CD4-positive, alpha-beta T cell treated with Interleukin-1 beta for 1 hour (primary cell): ENCODE results near the gene PLEKHA4.
"Not testable (repeated sequence)": the region's sequence is repeated elsewhere in the genome, so short reads cannot be mapped to it uniquely, and the experiment has no call there.

Experiments
- DNase-seq, 2 donors: peaks; one replicate each; pipeline ENCODE4 v3.0.0-alpha.2; 2020 to 2022

The PLEKHA4 gene

DNA sequence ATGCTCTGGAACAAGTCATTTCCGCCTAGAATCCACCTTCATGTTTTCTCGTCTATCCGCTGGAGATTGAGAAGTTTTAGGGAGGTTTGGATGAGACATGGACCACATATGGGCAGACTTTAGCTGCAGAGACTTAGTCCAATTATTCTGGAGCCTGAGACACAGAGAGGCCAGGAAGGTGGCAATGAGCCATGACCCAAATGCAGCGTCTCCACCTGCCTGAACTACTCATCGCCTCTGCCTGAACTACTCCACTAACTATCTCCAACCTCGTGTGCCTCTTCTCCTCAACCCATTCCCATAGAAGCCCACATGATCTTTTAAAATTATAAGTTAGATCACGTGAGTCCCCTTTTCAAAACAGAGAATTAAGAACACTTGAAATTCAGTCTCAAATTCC is 5.6 kb downstream of the PLEKHA4 start:
- no peak for DNase-seq

DNA sequence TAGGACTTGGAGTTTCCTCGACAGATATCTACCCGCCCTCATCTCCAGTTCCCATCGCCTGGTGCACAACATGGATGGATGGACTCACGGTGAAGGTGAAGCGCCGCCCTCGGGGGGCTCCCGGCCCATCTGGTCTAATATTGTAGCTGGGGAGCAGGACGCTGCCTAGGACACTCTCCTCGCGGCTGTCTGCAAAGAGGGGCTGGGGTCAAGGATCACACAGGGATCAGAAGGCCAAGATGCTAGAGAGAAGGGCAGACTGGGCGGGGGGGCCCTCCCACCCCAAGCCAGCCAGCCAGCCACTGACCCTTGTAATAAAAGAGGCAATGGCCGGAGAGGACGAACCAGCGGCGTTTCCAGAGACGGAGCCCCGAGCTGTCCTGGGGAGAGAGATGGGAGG is 7.1 kb downstream of the PLEKHA4 start:
- DNase-seq: no peak

DNA sequence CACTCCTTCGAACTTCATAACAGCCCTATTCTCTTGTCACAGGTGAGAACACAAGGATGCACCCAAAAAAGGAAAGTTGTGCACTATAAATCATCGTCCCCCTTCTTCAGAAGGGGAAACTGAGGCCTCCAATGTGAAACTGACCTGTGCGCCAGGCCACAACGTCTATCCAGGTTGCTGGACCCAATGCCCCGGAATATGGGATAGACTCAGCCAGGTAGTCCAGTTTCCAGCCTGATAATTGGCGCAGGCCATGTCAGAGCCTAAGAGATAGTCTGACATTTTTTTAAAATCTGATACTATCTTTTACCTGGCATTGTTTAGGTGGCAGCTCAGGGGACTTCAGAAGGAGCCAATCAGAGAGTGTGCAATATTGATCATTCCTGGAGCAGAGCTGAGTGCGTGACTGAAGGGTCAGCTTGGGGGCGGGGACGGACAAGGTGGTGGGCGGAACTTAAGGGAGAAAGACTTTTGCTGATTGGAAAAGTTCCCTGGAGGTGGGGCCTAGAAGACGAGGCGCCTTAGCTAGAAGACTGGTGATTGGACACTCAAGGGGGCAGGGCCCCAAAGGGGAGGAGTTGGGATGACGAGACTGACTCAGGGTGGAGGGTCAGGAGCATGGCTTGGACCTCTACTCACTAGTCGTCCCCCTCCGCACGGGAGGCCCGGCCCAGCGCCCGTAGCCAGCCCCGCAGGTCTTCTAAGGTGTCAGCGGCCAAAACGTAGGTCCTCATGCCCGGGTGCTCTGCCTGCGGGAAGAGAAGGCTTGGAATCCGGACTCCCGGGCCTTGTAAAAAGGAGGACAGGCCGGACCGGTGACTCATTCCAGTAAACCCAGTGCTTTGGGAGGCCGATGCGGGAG is 8.5 kb downstream of the PLEKHA4 start:
- peak; percentile 13 to 58 for DNase-seq

DNA sequence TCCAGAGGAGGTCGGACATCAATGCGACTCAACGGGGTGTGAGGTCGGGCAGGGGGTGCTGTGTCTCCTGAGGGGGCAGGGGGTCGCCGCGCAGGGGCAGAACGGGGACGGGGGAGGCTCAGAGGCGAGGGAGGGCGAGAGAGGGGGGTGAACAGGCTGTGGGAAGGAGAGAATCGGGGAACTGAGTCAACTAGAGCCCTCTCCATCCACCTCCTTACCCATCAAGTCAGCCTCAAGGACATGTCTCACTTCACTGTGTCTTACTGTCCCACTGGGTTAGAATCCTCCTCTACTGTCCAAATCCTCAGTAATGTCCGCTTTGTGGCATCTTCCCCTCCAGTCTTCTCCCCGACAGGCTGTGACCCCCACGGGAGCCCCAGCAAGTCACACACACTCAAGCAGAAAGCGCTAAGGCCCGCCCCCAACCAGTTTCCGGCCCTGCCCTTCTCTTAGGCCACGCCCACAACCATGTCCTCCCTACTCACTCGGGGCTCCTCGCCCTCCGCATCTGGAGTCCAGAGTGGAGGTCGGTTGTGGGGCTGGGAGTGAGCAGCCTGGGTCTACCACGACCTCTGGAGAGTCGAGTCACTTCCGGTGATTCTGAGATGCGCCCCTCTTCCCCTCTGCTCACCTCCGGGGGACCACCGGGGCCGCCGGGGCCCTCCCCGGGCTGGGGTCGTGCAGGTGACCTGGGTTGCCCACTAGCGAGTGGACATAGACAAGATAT is 9.3 kb downstream of the PLEKHA4 start:
- DNase-seq: peak; percentile 88

DNA sequence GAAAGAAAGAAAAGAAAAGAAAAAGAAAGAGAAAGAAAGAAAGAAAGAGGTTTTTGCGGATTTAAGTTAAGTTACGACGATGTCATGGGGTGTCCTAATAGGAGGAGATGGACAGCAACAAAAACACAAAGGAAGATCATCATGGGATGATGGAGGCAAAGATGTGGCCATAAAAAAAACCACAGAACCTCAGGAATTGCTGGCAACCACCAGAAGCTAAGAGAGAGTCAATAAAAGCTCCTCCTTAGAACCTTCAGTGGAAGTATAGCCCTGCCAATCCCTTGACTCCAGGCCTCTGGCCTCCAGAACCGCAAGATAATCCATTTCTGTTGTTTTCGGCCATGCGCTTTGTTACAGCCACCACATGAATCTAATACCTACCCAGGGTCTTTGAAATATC is 11.5 kb downstream of the PLEKHA4 start:
- DNase-seq: no peak

DNA sequence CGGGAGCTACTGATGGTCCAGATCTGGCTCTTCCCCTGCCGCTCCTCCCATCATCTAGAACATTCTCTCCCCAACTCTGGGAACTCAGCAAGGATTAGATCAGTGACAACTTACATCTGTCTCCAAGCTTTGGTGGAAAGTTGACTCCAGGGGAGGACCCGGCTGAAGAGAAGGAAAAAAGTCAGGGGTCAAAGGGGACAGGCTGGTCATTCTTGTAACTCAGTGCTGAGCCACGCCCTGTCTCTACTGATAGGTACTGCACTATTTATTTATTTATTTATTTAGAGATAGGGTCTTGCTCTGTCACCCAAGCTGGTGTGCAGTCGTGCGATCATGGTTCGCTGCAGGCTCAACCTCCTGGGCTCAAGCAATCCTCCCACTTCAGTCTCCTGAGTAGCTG is 14.3 kb downstream of the PLEKHA4 start:
- no peak for DNase-seq

DNA sequence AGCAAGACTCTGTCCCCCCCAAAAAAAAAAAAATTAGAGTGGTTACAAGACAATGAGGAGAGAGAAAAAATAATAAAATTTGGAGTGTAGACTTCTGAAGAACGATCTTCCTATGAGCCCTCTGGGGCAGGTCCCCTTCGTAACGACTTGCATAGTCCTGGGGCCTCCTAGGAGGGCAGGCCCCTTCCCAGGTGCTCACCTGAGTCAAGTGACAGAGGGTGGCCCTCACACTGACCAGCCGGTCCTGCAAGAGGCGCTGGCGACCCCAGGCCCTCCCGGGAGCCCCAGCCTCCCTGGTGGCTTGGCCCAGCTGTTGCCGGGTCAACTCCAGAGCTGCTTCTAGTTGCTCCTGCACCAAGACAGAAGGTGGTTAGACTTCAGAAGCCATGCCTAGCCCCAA is 14.9 kb downstream of the PLEKHA4 start:
- DNase-seq: no peak

DNA sequence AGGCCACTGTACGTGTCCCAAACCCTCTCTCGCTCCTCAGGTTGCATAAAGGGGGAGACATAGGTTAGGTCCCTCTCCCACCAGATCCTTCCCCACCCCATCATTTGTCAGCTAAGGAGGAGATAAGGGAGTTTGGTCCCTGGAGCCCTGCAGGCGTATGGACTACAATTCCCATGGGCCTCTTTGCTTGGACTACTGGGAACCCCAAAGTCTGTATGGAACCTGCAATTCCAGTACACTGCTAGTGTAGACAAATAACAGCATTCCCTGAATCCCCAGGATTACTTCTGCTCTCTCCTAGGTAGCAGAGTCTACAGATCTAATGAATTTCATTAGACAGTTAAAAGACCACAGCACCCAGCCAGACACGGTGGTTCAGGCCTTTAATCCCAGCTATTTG is 16.1 kb downstream of the PLEKHA4 start:
- no peak for DNase-seq

DNA sequence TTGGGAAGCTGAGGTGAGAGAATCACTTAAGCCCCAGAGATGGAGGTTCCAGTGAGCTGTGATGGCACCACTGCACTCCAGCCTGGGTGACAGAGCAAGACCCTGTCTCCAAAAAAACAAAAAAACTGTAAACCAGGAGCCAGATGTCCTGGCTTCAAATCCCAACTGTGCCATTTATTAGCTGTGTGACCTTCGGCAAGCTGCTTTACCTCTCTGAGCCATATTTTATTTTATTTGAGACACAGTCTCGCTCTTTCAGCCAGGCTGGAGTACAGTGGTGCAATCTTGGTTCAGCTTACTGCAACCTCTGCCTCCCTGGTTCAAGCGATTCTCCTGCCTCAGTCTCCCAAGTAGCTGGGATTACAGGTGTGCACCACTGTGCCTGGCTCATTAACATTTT is 21.8 kb downstream of the PLEKHA4 start:
- DNase-seq: not testable (repeated sequence)

DNA sequence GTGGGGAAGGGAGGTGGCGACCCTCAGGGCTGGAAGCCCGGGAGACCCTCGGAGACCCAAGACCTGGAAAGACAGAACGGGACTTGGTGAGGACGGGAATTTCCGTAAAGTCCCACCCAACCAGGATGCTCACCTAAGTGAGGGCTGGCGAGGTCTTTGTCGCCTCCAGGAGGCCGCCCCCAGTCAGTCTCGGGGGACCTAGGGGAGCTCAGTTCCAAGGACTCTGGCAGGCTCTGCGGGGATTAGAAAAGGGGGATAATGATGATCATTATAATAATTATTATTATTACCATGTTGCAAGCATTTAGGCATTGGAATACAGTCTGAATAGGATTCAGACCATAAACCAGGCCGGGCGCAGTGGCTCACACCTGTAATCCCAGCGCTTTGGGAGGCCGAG is 23.0 kb downstream of the PLEKHA4 start:
- no peak for DNase-seq

DNA sequence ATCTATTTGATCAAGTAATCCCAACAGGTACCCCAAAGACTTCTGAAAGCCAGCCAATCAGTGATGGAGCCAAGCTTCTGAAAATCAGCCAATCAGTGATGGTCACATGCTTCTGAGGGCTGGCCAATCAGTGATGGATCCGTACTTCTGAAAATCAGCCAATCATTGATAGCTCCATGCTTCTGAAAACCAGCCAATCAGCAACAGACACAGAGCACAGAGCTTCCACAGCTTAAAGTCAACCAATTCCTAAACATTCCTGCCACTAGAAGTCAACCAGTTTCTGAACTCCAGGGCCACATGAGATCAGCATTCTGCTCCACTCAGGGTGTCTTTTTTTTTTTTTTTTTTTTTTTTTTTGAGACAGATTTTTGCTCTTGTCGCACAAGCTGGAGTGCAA is 23.9 kb downstream of the PLEKHA4 start:
- no peak for DNase-seq

DNA sequence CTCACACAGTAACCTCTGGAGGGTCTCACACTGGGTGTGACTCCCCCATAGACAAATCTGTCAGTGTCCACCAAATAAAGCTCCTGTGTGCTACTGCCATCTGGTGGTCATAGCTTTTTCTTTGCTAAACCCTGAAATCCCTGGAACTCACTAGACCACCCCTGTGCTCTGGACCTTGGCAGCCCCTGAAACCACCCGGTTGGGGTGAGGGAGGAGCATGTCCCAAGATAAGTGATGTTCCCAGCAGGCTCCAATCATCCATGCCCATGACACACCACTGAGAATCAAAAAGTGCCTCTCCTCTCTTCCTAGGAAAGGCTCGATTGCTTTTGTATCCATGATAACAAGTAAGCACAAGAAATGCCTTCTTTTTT is 25.6 kb downstream of the PLEKHA4 start:
- peak; percentile 31 to 70 for DNase-seq

DNA sequence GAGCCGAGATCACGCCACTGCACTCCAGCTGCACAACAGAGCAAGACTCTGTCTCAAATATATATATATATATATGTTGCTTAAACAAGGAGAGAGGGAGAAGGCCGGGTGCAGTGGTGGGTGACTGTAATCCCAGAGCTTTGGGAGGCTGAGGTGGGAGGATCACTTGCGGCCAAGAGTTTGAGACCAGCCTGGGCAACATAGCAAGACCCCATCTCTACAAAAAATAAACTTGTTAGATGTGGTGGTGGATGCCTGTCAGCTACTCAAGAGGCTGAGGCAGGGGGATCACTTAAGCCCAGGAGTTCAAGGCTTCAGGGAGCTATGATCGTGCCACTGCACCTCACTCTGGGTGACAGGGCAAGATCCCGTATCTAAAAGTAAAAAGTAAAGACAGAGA is 26.8 kb downstream of the PLEKHA4 start:
- no peak for DNase-seq

DNA sequence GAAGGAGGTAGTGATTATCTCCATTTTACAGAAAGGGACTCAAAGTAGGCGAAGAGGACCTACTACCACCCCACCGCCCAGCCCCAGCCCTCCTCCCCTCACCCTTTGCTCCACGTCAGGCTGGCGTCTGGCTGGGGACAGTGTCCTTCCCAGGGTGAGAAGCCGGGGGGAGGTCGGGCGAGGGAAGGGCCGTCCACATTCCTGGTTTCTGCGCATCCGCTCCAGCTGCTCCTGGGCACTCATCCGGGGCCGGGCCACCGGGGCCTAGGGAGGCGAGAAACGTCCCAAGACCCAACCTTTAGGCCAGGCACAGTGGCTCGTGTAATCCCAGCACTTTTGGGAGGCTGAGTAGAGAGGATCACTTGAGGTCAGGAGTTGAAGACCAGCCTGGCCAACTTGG is 27.4 kb downstream of the PLEKHA4 start:
- no peak for DNase-seq

DNA sequence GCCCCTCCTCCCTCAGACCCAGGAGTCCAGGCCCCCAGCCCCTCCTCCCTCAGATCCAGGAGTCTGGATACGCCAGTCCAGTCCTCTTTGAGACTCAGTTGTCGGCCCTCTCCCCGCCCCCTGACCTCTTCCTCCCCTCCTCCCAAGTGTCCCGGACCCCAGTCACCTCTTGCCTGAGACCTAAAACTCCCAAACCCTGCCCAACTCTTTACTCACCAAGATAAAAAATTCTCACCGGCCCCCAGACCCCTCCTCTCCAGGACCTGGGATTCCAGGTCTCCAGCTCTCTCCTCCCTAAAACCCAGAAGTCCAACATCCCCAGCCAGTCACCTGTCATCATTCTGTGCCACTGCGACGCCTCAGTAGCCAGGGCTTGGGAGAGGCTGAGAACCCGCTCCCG is 30.7 kb downstream of the PLEKHA4 start:
- DNase-seq: no peak

DNA sequence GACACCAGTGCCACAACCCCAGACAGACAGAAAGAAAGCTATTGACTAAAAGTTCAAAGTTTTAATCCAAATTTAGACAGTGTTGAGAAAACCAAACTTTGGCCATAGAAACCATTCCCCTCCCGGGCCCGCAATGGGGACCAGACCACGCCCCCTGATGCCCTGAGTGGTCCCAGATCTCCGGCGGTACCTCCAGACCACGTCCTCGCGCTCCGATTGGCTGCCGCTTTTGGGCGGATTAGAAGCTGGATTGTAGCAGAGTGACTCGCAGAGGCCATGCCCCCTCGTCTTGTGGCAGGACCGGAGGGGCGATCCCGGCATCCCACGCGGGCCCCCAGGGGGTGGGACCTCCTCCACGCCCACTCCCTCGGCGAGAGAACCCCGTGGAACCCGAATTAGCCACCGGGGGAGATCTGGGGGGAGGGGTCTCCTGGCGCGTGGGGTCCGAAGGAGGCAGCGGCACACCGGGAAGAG is 31.3 kb downstream of the PLEKHA4 start:
- DNase-seq: peak; percentile 85 to 88

DNA sequence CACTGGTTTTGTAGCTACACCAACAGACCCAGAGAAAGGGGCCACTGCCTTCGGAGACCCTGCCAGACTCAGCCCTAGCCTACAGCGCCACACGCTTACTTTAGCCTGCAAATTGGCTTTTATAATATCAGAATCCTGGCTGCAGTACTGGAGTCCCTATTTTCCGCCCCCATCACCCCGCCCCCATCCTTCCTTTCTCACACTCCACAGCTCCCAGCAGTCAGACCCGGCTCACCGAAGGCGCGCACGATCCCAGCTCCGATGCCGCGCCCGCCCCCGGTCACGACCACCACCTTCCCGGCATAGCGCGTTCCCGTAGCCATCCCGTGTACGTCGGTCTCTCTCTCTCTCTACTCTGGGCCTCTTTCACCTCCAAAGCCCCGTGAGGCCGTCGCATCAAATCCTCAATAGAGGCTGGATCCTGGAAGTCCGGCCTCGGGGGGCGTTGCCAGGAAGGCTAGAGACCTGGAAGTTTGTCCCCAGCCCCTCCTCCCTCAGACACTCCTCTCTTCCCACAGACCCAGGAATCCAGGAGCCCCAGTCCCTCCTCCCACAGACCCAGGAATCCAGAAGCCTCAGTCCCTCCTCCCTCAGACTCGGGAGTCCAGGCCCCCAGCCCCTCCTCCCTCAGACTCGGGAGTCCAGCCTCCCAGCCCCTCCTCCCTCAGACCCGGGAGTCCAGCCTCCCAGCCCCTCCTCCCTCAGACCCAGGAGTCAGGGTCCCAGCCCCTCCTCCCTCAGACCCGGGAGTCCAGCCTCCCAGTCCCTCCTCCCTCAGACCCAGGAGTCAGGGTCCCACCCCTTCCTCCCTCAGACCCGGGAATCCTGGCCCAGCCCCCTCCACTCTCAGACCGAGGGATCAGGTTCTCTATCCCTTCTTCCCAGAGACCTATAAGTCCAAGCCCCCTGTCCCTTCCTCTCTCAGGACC is 32.1 kb downstream of the PLEKHA4 start, which contains the start of gene HSD17B14:
Gene HSD17B14, minus strand, starts transcription at position 403 of the 929 bp plus-strand sequence. Its CDS starts 80 bp downstream, at position 323.
- no peak for DNase-seq

DNA sequence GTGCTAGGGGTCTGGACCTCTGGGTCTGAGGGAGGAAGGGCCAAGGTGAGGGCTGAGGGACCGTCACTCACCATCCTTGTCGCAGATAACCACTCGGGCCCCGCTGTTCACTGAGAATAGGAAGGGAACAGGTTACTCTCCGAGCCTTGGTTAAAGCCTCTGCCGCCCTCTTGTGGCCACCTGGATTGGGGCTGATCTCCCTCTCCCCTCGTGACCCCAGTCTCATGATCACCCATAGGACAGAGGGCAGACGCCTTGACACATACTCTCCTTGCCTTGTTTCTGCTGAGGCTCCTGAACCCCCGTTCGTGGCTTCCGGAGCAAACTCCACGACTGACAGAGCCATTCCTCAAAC is 32.7 kb downstream of the PLEKHA4 start:
- peak; percentile 91 to 93 for DNase-seq

DNA sequence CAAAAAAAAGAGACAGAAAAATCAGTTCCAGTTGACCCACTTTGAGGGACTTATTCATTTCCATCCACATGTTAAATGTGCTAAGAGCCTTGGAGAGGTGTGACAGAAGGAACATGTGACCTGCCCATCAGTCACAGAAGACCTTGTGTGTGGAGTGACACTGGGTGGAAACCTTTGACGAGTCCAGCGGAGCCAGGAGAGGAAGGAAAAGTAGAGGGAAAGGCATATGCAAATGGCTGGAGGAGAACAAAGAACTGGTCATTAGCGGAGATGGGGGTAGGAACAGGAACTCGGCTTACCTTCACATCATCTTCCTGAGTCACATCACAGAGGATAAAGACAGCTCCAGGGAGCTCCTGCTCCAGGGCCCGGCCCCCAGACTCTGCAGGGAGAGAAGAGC is 34.4 kb downstream of the PLEKHA4 start:
- DNase-seq: no peak

DNA sequence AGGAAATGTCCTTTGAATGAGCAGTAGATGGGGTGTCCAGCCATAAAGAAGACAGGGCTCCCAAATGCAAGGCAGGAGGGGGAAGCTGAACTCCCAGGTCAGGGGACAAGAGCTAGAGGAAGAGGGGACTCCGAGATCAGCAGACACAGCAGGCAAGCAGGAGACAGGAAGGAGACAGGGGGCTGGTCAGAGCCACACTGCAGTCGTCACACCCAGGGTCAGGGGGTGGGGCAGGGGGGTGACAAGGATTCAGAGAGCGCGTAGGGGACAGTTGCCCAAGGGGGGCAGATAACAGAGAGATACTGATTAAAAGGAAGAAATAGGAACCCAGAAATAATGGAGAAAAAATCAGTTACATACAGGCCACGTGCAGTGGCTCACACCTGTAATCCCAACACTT is 35.4 kb downstream of the PLEKHA4 start:
- no peak for DNase-seq

DNA sequence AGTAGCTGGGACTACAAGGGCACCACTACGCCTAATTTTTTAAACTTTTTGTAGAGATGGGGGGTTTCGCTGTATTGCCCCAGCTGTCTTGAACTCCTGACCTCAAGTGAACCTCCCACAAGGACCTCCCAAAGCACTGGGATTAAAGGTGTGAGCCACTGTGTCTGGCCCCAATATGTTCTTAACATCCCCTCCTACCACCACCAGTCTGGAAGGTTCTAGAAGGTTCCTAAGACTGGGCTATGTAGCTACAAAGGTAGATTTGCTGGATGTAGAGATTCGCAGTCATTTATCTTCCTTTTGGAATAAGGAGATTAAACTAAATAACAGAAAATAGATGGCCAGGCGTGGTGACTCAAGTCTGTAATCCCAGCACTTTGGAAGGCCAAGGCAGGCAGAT is 37.5 kb downstream of the PLEKHA4 start:
- no peak for DNase-seq

DNA sequence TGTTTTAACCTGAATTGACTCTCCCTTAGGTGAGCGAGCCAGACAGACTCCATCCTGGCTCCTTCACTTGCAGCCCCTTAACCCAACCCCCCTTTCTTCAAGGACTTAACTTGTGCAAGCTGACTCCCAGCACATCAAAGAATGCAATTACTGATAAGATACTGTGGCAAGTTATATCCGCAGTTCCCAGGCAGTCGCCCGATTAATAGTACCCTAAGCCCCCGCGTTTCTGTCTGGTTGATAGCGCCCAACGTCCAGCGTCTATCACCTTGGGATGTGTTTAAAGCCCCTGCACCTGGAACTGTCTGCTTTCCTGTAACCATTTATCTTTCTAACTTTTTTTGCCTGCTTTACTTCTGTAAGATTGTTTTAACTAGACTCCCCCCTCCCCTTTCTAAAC is 38.3 kb downstream of the PLEKHA4 start:
- no peak for DNase-seq

DNA sequence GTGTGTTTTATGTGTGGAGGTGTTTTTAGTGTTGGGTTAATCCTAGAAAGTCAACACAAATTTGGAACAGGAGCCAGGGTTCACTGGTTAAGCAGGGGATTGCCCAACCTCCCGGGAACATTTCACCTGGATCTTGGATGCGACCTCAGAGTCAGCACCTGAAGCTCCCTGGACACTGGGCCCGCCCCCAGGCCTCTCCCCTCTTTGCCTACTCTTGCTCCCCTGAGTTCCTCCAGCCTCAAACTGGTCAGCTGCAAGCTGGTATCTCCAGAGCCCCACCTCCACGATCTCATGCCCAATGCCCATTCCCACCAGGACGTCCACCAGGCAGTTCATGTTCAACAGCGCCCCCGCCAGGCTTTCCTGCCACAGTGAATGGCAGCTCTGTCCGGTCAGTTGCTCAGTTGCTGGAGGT is 41.8 kb downstream of the PLEKHA4 start:
- no peak for DNase-seq
